GM19328 (cell line): Measurements from ENCODE around the gene PRORP.
"Not testable (repeated sequence)": the region's sequence is repeated elsewhere in the genome, so short reads cannot be mapped to it uniquely, and the experiment has no call there.

ENCODE experiments used
- ATAC-seq: cut with Tn5 transposase; IDR thresholded peaks from one replicate; pipeline ENCODE4 v1.9.1; 2021; ENCODE audit warnings: mild to moderate bottlenecking, moderate library complexity; ENCODE audit not compliant: unreplicated experiment

Gene PRORP

DNA sequence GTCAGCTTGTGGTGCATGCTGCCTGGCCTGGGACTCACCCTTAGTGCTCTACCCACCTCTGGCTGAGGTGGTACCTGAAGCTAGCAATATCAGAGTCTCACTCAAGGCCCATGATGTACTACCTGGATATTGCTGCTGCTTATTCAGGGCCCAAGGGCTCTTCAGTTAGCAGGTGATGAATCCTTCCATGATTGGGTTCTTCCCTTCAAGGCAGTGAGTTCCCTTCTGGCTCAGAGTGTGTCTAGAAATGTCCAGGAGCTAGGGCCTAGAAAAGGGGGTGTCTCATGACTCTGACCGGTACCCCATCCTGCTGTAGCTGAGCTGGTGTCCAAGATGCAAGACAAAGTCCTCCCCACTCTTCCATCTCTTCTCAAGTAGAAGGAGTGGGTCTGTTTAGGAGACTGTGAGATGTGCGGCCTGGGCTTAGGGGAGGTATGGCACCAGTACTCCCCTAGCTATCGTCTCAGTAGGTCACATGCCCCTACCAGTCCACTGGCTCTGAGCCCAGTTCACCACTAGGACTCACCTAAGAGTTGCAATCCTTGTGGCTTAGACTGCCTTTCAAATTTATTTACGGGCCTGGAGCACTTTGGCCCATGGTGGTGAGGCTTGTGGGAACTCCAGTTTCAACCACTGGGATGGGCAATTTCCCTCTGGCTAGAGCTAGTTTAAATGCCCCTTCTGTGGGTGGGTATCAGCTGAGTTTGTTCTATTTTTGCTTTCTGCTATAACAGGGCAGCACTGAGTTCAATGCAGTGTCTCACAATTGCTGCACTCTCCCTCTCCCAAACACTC is 12.2 kb downstream of the PRORP start:
- ATAC-seq = no peak

DNA sequence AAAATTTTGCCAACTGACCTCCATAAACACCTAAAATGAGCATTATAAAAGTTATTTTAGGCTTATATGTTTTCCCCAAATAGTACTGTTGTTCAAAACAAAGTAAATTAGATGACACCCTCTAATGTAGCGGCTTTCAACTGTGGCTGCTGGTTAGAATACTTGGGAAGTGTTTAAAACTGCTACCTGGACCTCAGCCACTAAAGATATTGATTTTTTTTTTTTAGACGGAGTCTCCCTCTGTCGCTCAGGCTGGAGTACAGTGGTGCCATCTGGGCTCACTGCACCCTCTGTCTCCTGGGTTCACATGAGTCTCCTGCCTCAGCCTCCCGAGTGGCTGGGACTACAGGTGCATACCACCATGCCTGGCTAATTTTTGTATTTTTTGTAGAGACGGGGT is 16.2 kb downstream of the PRORP start:
- no peak for ATAC-seq

DNA sequence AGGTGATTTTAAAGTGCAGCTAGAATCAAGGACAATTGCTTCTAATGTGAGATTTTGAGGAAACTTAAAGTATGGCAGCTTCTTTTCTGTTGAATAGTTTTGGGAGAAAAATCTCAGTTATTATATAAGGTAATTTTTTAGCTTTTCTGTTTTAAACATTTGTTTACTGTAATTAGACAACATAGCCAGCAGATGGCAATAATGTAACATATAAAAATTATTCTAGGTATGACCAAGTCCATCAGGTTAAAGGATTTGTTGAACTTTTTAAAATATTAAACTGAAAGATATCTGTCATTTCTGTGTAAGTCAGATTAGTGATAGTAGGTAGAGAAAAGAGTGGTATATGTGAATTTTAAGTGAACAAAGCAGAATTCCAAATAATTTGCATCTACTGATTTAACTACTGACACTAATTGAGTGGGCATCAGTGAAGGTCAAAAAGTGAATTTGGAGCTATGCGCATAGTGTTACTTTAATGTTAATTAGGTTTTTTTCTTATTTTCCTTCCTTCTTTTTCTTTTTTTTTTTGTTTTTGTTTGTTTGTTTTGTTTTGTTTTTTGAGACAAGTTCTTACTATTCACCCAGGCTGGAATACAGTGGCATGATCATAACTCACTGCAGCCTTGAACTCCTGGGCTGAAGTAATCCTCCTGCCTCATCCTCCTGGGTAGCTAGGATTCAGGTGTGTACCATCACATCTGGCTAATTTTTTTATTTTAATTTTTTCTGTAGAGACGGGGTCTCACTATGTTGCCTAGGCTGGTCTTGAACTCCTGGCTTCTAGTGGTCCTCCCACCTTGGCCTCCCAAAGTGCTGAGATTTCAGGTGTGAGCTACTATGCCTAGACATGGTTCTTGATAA is 18.6 kb downstream of the PRORP start:
- no peak for ATAC-seq

DNA sequence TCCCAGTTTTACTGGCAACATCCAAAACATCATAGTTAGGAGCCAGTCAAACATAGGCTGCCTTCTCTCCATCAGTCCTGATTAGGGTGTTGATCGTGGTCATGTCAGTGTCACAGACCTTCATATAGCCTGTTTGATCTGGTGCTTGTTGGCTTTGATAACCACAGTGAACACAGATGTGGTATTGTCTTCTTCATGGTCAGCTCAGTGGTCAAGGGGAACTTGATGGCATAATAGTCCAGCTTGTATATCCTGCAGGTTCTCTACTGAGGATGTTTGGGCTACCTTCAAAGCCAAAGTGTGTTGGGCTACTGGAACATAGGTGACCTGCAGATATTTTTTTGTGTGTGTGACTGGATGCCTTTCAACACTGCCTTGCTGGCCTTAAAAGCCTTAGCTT is 21.7 kb downstream of the PRORP start:
- ATAC-seq = no peak

DNA sequence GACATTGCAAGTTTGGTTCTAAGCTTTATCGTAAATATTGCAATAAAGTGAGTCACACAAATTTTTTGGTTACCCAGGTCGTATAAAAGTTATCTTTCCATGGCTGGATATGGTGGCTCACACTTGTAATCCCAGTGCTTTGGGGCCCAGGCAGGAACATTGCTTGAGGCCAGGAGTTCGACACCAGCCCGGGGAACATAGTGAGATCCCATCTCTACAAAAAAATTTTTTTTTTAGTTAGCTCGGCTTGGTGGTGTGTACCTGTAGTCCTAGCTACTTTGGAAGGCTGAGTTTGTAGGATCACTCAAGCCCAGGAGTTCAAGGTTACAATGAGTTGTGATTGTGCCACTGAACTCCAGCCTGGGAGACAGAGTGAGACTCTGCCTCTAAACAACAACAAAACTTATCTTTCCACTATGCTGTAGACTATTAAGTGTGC is 24.4 kb downstream of the PRORP start:
- no peak for ATAC-seq

DNA sequence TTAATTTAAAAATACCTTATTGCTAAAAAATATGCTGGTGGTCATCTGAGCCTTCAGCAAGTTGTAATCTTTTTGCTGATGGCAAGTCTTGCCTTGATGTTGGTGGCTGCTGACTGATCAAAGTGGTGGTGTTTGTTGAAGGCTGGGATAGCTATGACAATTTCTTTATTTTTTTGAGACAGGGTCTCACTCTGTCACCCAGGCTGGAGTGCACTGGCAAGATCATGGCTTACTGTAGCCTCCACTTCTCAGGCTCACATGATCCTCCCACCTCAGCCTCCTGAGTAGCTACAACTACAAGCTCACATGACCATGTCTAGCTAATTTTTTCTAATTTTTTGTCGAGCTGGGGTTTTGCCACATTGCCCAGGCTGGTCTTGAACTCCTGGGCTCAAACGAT is 24.8 kb downstream of the PRORP start:
- ATAC-seq = no peak

DNA sequence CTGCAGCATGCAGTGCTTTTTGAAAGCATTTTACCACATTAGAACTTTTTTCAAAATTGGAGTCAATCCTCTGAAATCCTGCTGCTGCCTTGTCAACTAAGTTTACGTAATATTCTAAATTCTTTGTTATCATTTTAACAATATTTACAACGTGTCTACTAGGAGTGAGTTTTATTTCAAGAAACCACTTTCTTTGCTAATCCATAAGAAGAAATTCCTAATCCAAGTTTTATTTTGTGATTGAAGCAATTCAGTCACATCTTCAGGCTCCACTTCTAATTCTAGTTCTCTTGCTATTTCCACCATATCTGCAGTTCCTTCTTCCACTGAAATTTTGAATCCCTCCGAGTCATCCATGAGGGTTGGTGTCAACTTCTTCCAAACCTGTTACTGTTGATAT is 25.4 kb downstream of the PRORP start:
- ATAC-seq = no peak

DNA sequence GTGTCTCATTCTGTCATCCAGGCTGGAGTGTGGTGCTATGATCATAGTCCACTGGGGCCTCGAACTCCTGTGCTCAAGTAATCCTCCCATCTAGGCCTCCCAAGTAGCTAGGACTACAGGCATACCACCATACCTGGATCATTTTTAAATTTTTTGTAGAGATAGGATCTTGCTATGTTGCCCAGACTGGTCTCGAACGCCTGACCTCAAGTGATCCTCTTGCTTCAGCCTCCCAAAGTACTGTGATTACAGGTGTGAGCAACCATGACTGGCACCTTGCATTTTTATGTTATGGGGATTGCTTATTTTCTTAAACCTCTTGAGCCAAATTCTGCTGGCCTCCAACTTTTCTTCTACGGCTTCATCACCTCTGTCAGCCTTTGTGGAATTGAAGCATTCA is 26.9 kb downstream of the PRORP start:
- ATAC-seq = no peak

DNA sequence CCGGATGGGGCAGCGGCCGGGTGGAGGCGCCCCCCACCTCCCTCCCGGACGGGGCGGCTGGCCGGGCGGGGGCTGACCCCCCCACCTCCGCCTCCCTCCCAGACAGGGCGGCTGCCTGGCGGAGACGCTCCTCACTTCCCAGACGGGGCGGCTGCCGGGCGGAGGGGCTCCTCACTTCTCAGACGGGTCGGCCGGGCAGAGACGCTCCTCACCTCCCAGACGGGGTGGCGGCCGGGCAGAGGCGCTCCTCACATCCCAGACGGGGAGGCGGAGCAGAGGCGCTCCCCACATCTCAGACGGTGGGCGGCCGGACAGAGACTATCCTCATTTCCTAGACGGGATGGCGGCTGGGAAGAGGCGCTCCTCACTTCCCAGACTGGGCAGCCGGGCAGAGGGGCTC is 30.2 kb downstream of the PRORP start:
- ATAC-seq = not testable (repeated sequence)

DNA sequence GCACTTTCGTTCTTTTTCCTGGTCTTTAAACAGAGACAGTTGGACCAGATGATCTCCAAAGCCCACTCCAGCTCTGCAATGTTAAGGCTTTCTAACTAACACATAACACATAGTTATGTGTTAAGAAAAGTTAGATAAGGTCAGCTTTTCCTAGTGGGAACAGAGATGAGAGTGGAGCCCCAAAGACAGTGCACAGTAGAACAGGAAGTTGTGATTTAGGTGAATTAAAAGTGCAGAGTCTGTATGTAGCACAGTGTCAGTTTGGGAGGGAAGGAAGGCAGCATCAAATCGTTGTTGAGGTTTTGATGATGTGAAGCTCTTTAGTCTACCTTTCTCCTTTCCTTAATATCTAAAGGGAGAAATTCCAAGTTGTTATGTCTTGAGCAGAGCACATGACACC is 31.7 kb downstream of the PRORP start:
- no peak for ATAC-seq

DNA sequence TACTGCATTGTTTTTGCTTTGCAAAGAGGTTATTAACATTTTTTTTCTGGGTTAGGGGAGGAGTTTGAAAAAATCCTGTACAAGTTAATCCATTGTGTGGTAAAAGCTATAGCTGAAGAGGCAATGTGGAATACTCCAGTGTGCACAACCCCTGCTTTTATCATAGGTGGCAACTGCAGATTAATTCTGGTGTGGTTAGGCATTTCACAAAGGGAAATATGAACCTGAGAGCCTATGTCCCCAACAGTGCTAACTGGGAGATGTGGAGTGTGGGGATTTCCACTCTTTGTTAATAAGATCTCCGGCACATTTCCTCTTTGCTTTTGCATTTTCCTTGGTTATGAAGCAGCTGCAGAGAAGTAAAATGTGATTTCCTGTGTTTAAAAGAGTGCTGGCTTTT is 33.6 kb downstream of the PRORP start:
- ATAC-seq = no peak

DNA sequence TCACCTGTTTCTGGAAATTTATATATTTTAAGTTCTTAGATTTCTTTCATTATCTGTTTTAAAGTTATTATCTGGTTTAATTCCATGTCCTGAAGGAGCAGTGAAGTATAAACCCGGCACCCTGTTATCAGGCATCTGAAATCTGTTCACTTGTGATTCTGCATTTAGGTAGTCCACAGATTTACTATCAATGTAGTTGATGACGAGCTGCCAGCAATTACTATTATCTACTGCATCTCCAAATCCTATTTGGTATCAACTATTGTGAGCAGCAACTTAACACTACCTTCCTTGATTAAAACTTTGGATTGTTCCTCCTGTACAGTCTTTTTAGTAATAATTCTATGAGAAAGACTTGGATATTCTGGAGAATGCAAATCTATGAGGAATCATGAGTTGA is 36.1 kb downstream of the PRORP start:
- ATAC-seq = no peak

DNA sequence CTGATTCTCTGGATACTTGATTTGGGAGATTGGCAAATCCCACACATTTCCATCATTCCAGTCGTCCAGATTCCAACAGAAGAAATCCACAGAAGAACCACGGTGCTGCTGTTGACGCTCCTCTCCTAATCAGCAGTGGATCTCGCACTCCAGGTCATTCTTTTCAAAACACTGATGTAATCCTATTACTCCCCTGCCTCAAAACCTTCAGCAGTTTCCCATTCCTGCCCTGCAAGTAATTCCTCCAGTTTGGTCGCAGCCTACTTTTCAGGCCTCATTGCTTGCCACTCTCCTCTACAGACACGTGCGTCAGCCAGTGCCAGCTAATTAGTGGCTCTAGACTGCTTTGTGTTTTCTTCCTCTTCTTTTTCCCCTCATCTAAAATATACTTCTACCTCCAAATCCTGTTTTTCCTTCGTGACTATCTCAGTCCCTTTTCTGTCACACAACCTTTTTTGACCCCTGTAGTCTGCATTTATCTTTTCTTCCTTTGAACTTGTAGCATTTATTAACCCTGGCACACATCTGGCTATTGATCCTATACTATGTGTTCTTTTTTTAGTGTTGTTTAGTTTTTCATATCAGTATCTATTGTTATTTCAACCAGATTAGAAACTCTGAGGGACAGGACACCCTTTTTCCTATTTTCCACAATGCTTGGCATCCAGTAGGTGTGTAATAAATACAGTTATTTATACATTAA is 36.8 kb downstream of the PRORP start:
- ATAC-seq = no peak

DNA sequence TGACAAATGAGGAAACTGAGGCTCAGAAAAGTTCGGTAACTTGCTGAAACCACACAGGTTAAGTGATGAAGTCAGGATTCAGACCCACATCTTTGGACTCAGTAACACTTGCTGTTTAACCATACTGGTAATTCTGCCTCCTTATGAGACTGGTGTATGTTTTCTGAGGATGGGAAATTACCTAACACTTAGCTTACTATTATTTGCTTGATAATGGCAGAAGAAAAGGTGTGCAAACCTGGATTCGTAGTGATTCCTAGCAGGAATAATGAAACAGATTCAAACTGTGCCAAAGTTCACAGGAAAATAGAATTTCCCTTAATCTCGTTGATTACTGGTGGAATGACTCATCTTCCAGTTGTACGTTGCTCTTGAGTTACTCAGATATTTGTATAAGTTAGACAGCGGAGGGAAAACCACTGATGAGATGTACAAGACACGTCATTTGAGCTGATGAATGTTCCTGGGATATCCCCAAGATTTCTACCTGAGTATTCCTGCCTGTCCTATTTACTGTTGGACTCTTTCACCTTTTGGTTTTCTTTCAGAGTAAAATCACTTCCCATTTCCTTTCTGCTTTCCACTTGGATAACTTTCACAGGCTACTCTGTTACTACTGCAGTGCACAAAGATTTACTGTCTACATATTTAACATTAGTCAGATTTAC is 37.5 kb downstream of the PRORP start:
- ATAC-seq = no peak

DNA sequence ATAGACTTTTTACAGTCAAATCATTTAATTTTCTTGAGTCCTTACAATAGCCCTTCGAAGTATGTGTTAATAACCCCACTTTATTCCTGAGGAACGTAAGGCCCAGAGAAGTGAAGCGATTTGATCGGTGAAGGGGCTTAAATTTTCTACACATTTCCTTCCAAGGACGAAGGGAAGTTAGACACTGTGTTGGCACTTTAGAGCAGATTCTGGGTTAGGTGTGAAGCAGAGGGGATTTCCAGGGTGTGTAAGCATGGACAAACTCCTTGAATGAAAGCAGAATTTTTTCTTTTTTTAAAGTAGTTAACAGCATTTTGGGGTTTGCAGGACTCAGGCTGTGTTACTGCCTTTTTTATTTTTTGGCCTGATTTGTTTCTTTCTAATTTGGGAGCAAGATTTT is 38.9 kb downstream of the PRORP start:
- ATAC-seq = no peak

DNA sequence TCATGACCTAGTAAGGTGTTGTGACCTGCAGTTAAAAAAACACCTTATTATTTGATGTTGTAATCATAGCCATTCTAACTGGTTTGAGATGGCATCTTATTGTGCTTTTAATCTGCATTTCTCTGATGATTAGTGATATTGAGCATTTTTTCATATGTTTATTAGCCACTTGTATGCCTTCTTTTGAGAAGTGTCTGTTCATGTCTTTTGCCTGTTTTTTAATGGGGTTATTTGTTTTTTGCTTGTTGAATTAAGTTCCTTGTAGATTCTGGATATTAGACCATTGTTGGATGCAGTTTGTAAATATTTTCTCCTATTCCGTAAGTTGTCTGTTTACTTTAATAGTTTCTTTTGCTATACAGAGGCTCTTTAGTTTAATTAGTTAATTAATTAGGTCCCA is 41.0 kb downstream of the PRORP start:
- ATAC-seq = no peak

DNA sequence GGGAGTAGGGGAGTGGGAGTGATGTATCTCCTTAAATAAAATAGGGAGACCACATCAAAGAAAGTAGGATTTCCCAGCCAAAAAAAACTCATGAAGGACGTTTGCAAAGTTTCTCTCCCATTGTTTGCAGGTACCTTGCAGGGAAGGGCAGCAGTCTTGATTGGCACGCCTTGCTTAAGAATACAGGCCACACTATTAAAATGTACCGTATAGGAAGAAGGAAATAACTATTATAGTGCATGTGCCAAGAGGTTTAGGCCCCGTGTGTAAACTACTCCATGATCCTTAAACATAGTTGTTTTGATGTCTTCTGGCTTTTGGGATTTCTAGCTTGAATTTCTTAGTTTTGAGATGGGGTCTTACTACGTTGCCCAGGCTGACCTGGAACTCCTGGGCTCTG is 42.5 kb downstream of the PRORP start:
- ATAC-seq = no peak

DNA sequence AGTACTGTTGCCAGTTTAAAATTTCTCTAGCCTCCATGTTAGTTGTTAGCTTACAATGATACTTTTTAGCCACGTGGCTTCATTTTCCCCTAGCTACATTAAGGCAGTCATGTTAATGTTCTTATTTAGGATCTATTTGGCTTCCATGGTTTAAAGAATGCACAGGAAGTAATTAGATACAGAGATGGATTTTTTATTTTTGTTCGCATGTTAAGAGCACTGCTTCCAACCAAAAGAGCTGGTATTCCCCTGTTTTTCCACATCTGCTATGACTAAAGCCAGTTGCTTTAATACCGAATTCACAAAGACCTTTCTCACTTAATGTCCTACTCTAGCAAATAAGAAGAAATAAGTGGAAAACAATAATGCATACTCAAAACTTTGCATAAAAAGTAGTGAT is 45.1 kb downstream of the PRORP start:
- no peak for ATAC-seq
